HG02885 (cell line): ENCODE results near the gene IQCN.

Source experiments
- ATAC-seq: cut with Tn5 transposase; IDR thresholded peaks from one replicate; pipeline ENCODE4 v1.9.1; 2021; ENCODE audit warnings: mild to moderate bottlenecking; ENCODE audit not compliant: unreplicated experiment, poor library complexity

Gene IQCN

DNA sequence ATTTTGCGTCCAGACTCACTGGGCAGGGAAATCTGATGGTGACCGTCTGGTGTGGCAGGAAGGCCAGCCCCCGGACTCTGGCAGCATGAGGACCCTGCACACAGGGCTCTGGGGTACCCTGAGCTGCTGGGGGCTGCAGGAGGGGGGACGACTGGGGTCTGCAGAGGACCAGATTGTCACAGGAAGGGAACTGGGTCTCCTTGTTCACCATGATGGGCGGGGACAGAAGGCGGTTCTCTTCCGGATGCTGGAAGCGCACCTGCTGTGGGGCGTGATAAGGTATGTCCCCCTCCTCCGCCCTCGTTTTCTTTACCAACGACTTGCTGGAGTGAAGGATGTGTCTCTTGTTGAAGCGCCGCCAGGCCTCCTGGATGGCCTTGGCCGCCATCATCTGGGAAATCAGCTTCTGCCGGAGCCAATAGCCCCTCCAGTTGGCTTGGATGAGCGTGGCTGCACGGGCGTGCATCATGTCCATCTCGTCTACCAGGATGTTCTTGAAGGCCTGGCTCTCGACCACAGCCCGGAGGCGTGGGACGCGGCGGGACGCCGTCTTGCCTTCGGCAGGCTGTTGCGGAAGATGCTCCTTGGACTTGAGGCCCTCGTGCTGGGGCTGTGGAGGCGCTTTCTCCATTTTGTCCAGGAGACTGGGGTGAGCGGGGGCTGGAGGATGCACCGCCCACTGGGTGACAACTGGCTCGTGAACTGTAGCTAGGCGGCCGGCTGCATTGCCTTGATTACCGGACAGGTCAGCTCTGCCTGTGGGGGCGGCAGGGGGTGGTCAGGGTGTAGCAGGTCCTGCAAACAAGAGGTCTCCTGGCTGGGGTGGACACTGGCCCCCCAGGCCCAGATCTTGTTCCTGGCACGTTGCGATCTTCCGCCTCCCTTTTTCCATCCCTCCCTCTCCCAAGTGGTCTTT is 7.2 kb downstream of the IQCN start:
- ATAC-seq: no peak

DNA sequence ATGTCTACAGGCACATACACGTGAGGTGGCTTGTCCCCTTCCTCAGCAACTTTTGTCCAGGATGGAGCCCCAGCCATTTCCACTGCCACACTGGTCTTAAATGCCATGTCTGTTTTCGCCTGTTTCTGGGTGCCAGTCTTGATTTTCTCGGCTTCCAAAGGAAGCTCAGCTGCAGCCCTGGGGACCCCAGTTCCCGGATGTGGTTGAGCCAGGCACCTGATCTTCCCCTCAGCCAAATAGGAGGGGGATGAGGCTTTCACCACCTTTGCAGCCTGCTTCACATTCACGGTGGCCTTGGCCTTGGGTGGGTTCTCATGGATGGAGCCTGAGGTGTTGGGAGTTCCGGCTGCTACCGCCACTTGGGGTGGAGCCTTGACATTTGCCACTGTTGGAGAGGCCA is 8.7 kb downstream of the IQCN start:
- no peak for ATAC-seq

DNA sequence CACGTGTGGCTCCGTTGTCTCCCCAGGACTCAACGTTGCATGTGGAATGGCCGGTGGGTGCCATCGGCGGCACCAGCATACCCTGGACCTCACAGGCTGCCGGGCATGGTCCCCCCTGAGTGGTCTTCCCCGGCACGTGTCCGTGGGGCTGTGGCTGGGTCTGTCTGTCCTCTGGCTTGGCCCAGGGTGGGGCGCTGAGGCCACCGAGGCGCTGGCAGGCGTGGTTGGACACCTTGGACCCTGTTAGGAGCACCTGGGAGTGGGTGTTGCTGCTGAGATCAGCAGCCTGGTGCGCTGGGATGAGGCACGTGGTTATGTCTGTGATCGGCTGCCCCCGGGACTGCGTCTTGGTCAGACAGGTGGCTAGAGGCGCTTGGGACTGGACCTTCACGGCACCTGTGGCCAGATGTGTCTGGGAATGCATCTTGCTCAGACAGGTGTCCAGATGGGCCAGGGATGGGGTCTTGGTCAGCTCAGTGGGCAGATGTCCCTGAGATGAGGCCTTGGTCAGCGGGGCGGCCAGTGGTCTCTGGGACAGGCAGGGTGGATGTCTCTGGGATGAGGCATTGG is 9.2 kb downstream of the IQCN start:
- no peak for ATAC-seq

DNA sequence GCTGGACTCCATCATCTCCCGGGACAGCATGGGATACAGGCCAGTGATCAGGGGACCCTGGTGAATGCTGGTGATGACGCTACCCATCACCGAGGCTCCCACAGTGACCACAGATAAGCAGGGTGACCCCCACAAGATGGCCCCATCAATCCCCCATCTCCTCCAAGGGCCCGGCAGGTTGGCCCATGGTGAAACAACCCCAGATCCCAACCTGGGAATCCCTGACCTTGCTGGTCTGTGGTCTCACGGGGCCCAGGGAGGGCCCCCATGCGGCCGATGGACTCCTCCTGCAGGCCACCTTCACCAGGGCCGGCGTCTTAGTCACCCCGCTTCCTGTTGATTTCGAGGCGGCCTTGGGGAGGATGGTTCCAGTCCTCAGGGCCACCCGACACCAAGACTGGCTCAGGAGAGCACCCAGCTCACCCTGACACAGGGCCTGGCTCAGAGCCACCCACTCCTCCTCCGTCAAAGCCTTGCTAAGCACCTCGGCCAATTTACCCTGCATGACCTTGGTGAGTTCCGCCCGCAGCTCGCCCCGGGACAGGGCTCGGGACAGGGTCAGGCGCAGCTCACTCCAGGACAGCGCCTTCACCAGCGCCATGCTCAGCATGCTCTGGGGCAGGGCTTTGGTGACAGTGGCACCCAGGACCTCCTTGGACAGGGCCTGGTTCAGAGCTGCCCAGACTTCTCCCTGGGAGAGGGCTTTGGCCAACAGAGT is 10.0 kb downstream of the IQCN start:
- no peak for ATAC-seq

DNA sequence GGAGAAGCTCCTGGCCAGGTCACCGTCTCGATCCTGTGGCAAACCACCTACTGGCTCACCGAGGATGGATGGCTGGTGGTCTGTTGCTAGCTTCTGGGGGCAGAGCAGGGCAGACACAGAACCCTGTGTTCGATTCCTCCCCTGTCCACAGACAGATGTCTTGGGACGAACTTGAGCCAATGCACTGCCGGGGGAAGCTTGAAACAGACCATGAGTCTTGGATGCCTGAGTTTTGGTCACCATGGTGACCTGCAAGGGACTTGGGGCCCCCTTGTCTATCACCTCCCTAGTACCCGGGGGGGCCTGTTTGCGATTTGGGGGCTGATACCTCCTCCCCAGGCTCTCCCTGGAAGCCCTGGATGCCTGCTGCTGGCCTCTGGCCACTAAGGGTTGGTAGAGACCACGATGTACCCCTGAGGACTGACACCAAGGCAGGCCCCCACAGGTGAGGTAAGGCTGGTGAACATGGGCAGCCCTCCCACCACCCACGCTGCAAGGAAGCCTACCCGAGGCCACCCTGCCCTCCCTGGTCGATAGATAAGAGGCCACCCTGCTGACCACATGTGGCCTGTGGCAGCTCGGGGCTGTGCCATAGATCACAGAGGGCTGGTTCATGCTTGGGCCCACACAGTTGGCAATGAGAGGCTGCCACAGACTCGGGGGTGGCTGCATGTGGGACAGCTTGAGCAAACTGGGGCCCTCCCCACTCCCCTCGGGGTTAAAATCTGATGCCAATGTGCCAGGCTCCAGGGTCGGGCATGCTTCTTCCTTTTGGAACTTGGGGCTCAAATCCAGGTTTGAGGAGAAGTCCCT is 10.7 kb downstream of the IQCN start:
- no peak for ATAC-seq

DNA sequence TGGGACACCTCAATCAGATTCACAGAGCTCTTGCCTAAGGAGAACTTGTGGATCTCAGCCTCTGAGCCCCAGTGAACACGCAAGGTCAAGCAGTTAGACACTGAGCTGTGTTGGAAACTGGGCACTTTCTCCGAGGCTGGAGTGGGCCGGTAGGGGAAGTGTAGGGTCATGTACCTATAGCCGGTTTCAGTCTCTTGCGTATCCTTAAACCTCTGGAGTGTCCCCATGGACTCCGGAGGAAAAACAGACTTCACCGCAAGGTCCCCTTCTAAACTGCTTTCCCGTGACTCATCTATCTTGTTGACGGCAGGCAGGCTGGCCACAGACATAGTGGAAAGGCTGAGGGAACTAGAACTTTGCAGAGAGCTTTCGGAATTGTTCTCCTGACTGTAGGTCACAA is 11.3 kb downstream of the IQCN start:
- no peak for ATAC-seq

DNA sequence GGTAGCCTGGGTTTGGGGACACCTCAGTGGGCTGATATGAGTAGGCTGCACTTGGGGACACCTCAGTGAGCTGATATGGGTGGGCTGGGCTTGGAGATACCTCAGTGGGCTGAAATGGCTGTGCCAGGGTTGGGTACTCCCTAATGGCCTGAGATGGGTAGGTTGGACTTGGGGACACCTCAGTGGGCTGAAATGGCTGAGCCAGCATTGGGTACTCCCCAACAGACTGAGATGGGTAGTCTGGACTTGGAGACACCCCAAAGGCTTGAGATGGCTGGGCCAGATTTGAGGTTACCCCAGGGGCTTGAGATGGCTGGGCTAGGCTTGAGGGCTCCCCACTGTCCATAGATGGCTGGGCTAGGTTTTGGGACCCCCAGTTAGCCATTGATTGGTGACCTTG is 12.1 kb downstream of the IQCN start:
- ATAC-seq: no peak

DNA sequence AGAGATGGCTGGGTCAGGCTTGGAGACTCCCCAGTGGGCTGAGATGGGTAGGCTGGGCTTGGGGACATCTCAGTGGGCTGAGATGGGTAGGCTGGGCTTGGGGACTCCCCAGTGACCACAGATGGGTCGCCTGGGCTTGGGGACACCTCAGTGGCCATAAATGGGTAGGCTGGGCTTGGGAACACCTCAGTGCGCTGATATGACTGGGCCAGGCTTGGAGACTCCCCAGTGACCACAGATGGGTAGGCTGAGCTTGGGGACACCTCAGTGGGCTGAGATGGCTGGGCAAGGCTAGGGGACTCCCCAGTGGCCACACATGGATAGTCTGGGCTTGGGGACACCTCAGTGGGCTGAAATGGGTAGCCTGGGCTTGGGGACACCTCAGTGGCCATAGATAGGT is 12.8 kb downstream of the IQCN start:
- ATAC-seq: no peak

DNA sequence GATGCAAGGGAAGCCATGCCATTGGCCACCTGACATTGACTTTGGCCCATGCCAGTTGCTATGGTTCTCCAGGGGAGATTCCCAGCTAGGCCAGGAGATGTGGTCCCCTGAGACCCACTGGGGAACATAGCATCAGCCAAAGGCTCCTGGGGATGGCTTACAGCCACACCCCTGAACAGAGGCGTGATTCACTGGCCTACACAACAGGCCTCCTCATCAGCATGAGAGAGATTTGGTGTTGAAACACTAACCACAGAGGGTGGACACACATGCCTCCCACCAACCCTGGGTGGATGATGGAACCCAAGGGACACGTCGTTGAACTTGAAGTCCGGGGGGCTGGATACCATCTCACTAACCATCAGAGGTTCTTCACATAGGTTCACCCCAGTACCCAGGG is 14.4 kb downstream of the IQCN start:
- ATAC-seq: no peak

DNA sequence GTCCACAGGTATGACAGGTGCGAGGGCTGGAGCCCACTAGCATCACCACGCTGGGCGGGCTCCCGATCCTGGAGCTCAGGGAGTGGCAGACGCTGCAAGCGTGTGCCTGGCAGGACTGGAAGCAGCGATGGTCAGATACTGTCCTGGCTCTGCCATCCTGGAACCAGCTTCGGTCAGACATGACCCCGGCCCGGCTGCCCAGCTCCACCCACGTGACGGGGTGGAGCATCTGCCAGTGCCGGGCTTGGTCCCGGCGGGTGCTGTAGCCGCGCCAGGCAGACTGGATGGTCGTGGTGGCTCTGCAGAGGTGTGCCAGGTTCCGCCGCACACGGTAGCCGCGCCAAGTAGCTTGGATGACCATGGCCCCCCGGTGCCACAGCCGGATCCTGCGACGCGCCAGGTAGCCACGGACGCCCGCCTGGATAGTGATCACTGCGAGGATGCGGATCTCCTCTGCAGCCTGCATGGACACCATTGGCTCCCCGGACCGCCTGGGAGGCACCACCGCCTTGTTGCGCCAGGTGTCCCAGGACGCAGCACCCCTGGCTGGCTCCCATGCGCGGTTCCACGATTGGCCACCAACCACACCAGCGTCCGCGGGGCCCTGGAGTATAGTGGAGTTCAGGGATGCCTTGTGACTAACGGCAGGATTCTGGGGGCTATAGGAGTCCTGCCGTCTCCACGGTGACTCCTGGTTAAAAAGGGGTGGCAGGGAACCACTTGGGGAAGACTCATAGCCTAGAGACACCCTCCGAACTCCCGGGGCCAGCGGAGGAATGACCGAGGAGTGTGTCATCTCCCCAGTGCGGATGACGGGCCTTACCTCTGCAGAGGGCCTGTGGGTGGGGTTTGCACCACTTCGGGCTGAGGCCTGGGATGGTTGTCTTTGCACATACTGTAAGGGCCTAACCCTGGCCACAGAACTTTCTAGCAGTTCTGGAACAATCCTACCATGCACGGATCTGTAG is 16.5 kb downstream of the IQCN start:
- no peak for ATAC-seq

DNA sequence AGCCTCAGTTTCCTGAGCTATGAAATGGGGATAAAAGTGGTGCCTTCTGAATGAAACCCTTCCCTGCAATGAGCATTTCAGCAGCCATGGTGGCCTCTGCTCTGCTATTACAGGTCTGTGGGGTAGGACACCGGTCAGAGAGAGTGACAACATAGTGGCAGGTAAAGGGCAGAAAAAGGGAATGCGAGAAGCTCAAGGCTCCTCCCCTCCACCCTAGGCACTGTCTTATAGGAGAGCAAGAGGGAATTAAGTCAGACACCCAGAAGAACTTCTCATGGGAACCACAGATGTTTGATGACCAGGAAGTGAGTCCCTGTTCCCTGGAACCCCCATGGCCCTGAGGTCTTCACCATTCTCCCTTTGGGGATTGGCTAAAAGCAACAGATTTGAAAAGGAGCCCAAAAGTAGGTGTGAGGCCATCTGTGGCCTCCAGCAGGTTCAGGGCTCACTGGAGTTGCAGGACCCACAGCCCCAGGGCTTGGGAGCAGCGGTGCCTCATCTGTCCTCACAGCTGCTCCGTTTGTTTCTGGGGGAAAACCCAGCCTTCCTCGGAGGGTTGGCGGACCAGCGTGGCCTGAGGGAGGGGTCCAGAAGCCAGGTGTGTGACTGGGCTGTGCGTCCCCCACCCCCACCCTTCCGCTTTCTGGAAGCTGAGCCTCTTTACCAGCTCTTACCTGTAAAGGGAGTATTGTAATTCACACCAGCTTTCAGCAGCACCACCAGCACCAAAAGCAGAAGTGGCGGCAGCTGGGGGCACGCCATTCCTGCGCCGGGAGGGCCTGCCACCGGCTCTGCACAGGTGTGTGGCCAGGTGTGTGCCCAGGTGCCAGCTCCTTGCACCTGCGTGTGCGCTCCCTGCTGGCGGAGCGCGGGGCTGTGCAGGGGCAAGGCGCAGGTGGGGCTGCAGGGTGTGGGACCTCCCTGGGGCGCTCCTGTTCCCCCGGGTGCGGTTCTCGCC is 19.4 kb downstream of the IQCN start:
- ATAC-seq: no peak

DNA sequence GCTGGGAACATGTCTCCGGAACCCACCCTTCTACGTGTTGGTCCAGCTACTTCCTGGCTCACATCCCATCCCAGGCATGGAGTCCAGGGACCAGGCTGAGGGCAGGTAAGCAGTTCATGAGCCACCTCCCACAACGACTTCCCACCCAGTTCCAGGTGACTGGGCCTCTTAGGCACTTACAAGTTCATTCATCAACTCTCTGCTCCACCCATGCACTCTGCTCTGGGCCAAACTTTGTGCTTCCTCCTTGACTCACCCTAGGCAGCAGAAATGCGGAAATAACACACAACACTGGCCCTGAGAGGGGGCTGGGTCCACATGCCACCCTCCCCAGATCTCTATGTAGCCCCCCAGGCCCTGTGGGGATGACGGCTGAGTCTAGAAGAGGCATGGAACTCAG is 20.5 kb downstream of the IQCN start:
- ATAC-seq: no peak

DNA sequence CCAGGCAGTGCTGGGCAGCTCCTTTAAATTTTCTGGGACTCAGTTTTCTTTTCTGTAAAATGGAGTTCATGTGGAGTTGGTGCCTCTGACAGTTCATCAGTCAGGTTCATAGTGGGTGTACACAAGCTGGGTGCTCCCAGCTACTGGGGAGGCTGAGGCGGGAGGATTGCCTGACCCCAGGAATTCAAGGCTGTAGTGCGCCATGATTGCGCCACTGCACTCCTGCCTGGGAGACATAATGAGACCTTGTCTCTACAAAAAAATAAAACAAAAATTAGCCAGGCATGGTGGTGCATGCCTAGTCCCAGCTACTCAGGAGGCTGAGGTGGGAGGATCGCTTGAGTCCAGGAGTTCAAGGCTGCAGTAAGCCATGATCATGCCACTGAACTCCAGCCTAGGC is 21.1 kb downstream of the IQCN start:
- ATAC-seq: no peak

DNA sequence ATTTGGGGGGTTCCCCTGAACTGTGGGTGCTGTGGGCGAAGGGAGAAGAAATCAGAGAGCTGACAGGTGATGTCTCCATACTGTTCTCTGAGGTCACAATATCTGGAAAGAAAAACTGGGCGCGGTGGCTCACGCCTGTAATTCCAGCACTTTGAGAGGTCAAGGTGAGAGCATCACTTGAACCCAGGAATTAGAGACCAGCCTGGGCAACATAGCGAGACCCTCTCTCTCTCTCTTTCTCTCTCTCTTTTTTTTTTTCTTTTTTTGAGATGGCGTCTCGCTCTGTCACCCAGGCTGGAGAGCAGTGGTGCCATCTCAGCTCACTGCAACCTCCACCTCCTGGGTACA is 21.9 kb downstream of the IQCN start:
- no peak for ATAC-seq

DNA sequence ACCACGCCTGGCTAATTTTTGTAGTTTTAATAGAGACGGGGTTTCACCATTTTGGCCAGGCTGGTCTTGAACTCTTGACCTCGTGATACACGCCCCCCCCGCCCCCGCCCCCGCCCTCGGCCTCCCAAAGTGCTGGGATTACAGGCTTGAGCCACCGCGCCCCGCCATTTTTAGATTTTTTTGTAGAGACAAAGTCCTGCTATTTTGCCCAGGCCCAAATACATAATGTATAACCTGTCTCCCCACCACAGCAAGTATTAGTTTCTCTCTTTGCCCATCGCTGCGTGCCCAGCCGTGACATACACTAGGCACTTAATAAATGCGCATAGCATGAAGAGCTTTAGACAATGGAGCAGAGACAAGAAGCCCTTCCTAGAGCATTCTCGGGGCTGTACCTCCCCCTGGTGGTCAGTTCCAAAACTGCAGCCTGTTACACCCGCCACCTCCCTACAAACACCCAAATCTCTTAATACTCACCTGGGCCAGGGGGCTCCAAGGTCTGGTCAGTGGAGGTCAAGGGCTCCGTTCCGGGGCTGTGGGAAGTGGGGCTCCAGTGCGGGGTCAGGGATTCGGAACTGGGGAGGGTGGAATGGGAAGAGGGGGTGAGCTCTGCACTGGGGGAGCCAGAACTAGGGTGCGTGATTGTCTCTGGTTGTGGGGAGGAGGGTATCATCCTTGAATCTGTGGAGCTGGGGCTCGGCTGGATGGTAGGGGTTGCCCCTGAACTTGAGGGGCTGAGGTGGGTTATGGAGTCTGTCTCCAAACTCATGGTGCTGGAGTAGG is 22.5 kb downstream of the IQCN start:
- ATAC-seq: no peak

DNA sequence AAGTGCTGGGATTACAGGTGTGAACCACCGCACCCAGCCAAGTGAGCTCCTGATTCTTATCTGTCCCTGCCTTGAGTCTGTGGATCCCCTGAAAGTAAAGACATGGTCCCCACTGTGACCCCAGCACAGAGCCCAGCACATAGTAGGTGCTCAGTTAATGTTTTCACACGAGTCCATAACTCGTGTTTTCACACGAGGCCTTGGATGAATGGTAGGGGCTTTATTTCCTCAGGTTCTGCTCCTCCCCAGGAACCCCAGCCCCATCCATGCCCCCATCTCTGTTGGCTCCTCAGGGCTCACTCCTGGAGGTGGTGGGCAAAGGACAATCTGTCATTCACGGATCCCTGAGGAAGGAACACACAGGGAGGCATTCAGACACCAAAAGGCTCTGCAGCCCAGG is 24.4 kb downstream of the IQCN start:
- ATAC-seq: no peak

DNA sequence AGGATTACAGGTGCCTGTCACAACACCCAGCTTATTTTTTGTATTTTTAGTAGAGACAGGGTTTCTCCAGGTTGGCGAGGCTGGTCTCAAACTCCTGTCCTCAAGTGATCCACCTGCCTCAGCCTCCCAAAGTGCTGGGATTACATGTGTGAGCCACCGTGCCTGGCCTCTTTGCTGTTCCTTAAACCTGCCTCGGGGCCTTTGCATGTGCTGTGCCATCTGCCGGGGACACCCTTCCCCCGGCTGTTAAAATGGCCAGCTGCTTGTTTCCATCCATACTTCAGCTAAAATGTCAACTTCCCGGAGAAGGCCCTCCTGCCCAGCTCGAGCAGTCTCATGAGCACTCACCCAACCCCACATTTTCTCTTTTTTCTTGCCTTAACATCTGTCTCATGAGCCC is 29.0 kb downstream of the IQCN start:
- no peak for ATAC-seq

DNA sequence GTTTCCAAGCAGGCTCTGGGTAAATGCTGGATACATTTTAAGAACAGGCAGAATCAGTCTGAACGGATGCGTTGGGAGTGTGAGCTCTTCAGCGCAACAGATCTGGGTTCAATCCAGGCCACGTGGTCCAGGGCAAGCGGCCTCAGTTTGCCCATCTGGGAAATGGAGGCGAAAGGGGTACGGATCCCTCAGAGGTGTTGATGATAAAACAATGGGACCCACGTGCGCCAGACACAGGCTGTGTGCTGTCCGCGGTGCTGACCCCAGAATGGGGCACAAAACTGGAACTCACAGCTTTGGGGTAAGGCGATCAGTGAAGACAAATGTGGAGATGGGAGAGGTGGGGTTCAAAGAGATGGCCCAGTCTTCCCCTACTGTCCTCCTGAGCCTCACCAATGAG is 34.9 kb downstream of the IQCN start:
- ATAC-seq: no peak
